ENCODE data around the gene ALK. TPM values are rescaled to one million over a fixed set of nuclear protein-coding genes. Genes with fewer than 3 reads are reported as not detected.

Gene ALK
- total and polyA plus RNA-seq, 2 donors (not counting 1 experiment from before 2014, with no cell fraction given) = not detected

- H4K20me1 ChIP-seq (ENCODE audit: control insufficient read depth, insufficient read depth, low read length, poor library complexity, severe bottlenecking) = no peaks in the 10 kb centered on the region
- no peak overlapping the region for H3K27ac ChIP-seq (ENCODE audit: low read length in 2 of 2)
- no peak overlapping the region for H3K27ac Mint-ChIP-seq
- no peaks in the 10 kb centered on the region for H3K9me3 ChIP-seq (ENCODE audit: control extremely low read depth in 1 of 3, control insufficient read depth in 2 of 3, insufficient read depth in 1 of 3, low read length in 2 of 3)
- H3K36me3 ChIP-seq (replicated peaks in 1 of 2; ENCODE audit: control extremely low read depth in 1 of 2, control insufficient read depth in 1 of 2, extremely low read depth in 1 of 2, insufficient read depth in 2 of 2, low read length in 1 of 2) = no peaks in the 10 kb centered on the region
- intact Hi-C loops (cut with micrococcal nuclease) = no loop called here
- H2AFZ ChIP-seq (ENCODE audit: insufficient read depth, low read depth, low read length, poor library complexity, severe bottlenecking) = no peak overlapping the region
- no peak overlapping the region for H3K4me3 Mint-ChIP-seq
- H3K9me3 Mint-ChIP-seq (ENCODE audit: insufficient read depth) = no peaks in the 10 kb centered on the region
- DNase-seq = no peak
- H3K4me3 ChIP-seq (ENCODE audit: control extremely low read depth in 1 of 5, extremely low read depth in 1 of 5, insufficient read depth in 1 of 5, low read depth in 2 of 5, low read length in 4 of 5) = no peak overlapping the region
- H3K4me1 Mint-ChIP-seq = no peaks in the 10 kb centered on the region
- no peaks in the 10 kb centered on the region for H3K27me3 ChIP-seq (replicated peaks in 1 of 4; ENCODE audit: control extremely low read depth in 1 of 4, control insufficient read depth in 3 of 4, insufficient read depth in 4 of 4, low read length in 3 of 4)
- WGBS (ENCODE audit: insufficient coverage) = no CpG with 5 or more reads among the region's 1 CpG
- no peaks in the 10 kb centered on the region for H3K79me2 ChIP-seq (ENCODE audit: control insufficient read depth, insufficient read depth, low read length)
- H3K27me3 Mint-ChIP-seq = peaks cover 6% of the 10 kb centered on the region
- ChIA-PET CTCF (no interaction called here), POLR2A (no interaction called here)
- no peak for TF ChIP-seq EZH2 (IDR thresholded peaks at IDR 0.05; ENCODE audit: borderline replicate concordance, insufficient read depth, low read depth, low read length, poor library complexity, severe bottlenecking)
- no peak for TF ChIP-seq CTCF (IDR thresholded peaks at IDR 0.05)
- H3K4me1 ChIP-seq (ENCODE audit: control insufficient read depth in 2 of 2, insufficient read depth in 2 of 2, low read length in 2 of 2) = no peaks in the 10 kb centered on the region
- no peak overlapping the region for H3K9ac ChIP-seq (ENCODE audit: low read length)
- no peak for ATAC-seq (ENCODE audit: low read depth)
- no peak overlapping the region for H3K4me2 ChIP-seq (replicated peaks; ENCODE audit: low read depth, low read length, poor library complexity, severe bottlenecking)
Observed at GRCh38 chr2:29481313-29481712, 440.1 kb downstream of the ALK start.

- ATAC-seq (ENCODE audit: low read depth) = no peak
- ChIA-PET POLR2A (no interaction called here), CTCF (no interaction called here)
- Histone ChIP-seq H2AFZ (ENCODE audit: insufficient read depth, low read depth, low read length, poor library complexity, severe bottlenecking) (no peak overlapping the region), H3K79me2 (ENCODE audit: control insufficient read depth, insufficient read depth, low read length) (no peaks in the 10 kb centered on the region), H3K4me3 (ENCODE audit: control extremely low read depth in 1 of 5, extremely low read depth in 1 of 5, insufficient read depth in 1 of 5, low read depth in 2 of 5, low read length in 4 of 5) (no peak overlapping the region), H3K4me1 (ENCODE audit: control insufficient read depth in 2 of 2, insufficient read depth in 2 of 2, low read length in 2 of 2) (no peaks in the 10 kb centered on the region), H3K4me2 (replicated peaks; ENCODE audit: low read depth, low read length, poor library complexity, severe bottlenecking) (no peak overlapping the region), H3K27me3 (replicated peaks in 1 of 4; ENCODE audit: control extremely low read depth in 1 of 4, control insufficient read depth in 3 of 4, insufficient read depth in 4 of 4, low read length in 3 of 4) (no peaks in the 10 kb centered on the region), H3K9me3 (ENCODE audit: control extremely low read depth in 1 of 3, control insufficient read depth in 2 of 3, insufficient read depth in 1 of 3, low read length in 2 of 3) (no peaks in the 10 kb centered on the region), H3K36me3 (replicated peaks in 1 of 2; ENCODE audit: control extremely low read depth in 1 of 2, control insufficient read depth in 1 of 2, extremely low read depth in 1 of 2, insufficient read depth in 2 of 2, low read length in 1 of 2) (no peaks in the 10 kb centered on the region), H4K20me1 (ENCODE audit: control insufficient read depth, insufficient read depth, low read length, poor library complexity, severe bottlenecking) (no peaks in the 10 kb centered on the region), H3K9ac (ENCODE audit: low read length) (no peak overlapping the region), H3K27ac (ENCODE audit: low read length in 2 of 2) (no peak overlapping the region)
- no peaks in the 10 kb centered on the region for H3K9me3 Mint-ChIP-seq (ENCODE audit: insufficient read depth)
- no peak for DNase-seq
- H3K4me3 Mint-ChIP-seq = no peak overlapping the region
- no peak overlapping the region for H3K27ac Mint-ChIP-seq
- intact Hi-C loops (cut with micrococcal nuclease) = no loop called here
- WGBS (ENCODE audit: insufficient coverage) = 3% methylated on average over 3 of the region's 4 CpGs
- H3K27me3 Mint-ChIP-seq = peaks cover 6% of the 10 kb centered on the region
- no peaks in the 10 kb centered on the region for H3K4me1 Mint-ChIP-seq
- TF ChIP-seq EZH2 (IDR thresholded peaks at IDR 0.05; ENCODE audit: borderline replicate concordance, insufficient read depth, low read depth, low read length, poor library complexity, severe bottlenecking) = no peak
- no peak for TF ChIP-seq CTCF (IDR thresholded peaks at IDR 0.05)
Observed at GRCh38 chr2:29480426-29480825, 441.0 kb downstream of the ALK start.
